NCI-H2107 treated with DMSO at 0.1 percent for 48 hours (cell line): ENCODE measurements around the gene IQCF5.
"Not testable (repeated sequence)": the region's sequence is repeated elsewhere in the genome, so short reads cannot be mapped to it uniquely, and the experiment has no call there.

Experiments
- DNase-seq: peaks from one replicate; lab custom pipeline; 2025; ENCODE audit not compliant: unreplicated experiment; lab: John Stamatoyannopoulos, UW

The IQCF5 gene

GRCh38 chr3:51869304-51869703 lies 6.1 kb downstream of the IQCF5 start:
- no peak for DNase-seq

- not testable (repeated sequence) for DNase-seq
Observed at GRCh38 chr3:51868896-51869295, 6.5 kb downstream of the IQCF5 start.

GRCh38 chr3:51862886-51863285 lies 12.5 kb downstream of the IQCF5 start:
- DNase-seq: no peak

GRCh38 chr3:51860703-51861665 lies 14.4 kb downstream of the IQCF5 start, which contains the start of gene IQCF2:
Gene IQCF2 (plus strand): TSS chr3:51861615. CDS start chr3:51861667, 52 bp downstream.
- DNase-seq: no peak

- not testable (repeated sequence) for DNase-seq
Observed at GRCh38 chr3:51855411-51855810, 20.0 kb downstream of the IQCF5 start.

GRCh38 chr3:51845129-51845528 lies 30.3 kb downstream of the IQCF5 start:
- DNase-seq: no peak

- DNase-seq: no peak
Observed at GRCh38 chr3:51836606-51837005, 38.8 kb downstream of the IQCF5 start.

GRCh38 chr3:51830836-51831385 lies 44.5 kb downstream of the IQCF5 start:
- DNase-seq: no peak

GRCh38 chr3:51830345-51830744 lies 45.1 kb downstream of the IQCF5 start:
- no peak for DNase-seq

- DNase-seq: no peak
Observed at GRCh38 chr3:51828297-51828696, 47.1 kb downstream of the IQCF5 start.
